Astrocyte of the cerebellum (primary cell): ENCODE measurements around the gene KRTAP12-1.

Experiments
- DNase-seq: peaks from one replicate; pipeline ENCODE4 v3.0.0-alpha.2; 2011; ENCODE audit warnings: low read depth
- H3K4me3 ChIP-seq: 2 replicates; pipeline ENCODE4 v1.5.1; 2011; ENCODE audit warnings: mild to moderate bottlenecking, low read depth, low read length, moderate library complexity
- CTCF ChIP-seq: IDR thresholded peaks from 2 replicates; pipeline ENCODE4 v1.5.1; 2012; ENCODE audit warnings: low read length, low read depth, moderate library complexity, mild to moderate bottlenecking; ENCODE audit errors: missing control alignments
- in situ Hi-C: cut with HindIII; loops from 2 replicates; pipeline ENCODE4 v1.10.0; 2017; ENCODE audit warnings: low sequenced_read_pairs

The KRTAP12-1 gene

DNA sequence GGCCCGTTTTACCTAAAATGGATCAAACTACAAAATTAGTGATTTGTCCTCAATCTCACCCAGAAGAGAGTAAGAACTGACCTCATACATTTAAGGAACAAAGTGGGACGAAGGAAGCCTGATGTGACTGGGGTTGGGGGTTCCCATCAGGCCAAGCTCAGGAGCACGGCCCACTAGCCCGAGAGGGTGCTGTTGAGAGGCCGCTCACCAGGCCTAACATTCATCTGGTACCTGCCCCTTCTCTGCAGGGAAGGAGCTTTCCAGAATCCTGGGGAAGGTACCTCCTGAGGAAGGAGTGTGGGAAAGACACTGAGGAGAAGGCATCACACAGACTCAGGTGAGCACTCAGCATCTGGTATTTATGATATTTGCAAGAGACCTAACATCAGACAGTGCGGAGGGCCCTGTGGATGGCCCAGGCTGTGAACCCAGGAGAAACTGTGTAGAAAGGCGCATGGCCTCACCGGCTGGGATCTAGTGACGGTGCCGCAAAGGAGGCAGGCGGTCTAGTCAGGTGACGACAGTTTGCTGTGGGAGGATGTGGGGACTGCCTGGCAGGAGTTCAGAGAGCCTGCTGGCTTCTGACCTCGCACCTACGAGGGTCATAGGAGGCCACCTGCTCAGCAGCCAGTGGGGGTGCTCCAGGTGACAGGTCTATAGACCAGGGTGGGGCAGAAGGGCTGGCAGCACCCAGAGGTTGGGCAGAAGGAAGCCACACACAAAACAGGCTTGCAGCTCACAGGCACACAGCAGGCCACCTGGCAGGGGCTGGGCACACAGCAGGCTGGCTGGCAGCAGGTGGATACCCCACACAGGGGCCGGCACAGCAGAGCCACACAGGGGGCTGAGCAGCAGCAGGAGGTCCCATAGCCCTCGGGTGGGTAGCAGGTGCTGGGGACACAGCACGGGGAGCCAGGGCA lies 28.0 kb downstream of the KRTAP12-1 start:
- TF ChIP-seq CTCF: no peak
- in situ Hi-C loops: no loop called here

GRCh38 chr21:44653123-44653522 lies 28.8 kb downstream of the KRTAP12-1 start:
- in situ Hi-C loops: no loop called here
- no peak for TF ChIP-seq CTCF
- no peak overlapping the region for H3K4me3 ChIP-seq
- DNase-seq: no peak

More for the DNA sequence above, 28.0 kb downstream of the KRTAP12-1 start:
- H3K4me3 ChIP-seq: no peak overlapping the region
- no peak for DNase-seq

DNA sequence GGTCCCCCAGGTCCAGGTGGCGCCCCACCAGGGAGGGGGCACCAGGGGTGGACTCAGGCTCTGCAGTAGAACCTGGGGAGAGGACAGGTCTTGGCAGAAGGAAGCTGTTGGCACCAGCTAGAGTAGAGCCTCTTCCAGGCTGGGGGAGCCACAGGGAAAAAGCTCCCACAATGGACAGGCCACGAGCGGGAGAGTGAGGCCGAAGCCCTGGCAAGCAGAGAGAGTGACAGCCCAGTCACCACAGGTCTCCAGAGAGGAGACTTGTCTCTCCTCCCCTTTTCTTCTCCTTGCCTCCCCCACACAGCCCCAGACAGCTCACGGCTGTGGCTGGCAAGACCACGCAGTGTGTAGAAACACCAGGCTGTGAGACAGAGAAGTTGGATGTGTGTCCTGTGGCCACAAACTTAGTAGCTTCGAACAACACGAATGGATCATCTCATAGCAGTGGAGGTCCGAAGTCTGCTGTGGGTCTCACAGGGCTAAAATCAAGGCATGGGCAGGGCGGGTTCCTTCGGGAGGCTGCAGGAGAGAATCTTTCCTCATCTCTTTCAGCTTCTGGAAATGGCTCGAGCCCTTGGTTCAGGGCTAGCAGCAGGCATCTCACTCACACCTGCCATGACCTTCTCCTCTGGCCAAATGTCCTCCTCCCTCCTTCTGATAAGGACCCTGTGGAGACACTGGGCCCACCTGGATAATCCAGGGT lies 30.8 kb downstream of the KRTAP12-1 start:
- TF ChIP-seq CTCF: no peak
- no peak overlapping the region for H3K4me3 ChIP-seq
- DNase-seq: no peak
- in situ Hi-C loops: no loop called here

DNA sequence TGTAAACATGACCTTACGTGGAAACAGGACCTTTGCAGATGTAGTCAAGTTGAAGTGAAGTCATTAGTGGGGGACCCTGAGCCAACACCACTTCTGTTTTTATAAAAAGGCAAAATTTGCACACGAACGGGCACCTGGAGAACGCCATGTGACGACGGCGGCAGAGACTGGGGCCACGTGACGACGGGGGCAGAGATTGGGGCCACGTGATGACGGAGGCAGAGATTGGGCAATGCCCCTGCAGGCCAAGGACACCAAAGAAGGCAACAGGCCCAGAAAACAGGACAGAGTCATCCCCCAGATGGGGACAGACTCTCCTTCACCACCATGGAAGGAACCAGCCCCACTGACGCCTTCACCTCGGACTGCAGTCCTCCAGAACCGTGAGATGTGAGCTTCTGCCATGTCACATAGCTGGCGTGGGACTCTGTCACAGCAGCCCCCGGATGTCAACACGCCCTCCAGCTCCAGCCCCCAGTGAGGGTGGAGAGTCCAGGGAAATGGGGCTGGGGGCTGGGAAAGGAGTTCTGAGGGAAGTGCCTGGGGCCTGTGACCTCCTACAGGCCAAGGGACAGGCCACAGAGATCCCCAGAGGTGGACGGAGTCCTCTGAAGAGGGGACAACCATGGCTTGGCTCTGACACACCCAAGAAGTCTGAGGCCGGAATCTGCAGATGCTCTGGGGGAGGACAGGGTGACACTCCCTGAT lies 31.5 kb downstream of the KRTAP12-1 start:
- no peak overlapping the region for H3K4me3 ChIP-seq
- TF ChIP-seq CTCF: no peak
- DNase-seq: no peak
- in situ Hi-C loops: no loop called here

DNA sequence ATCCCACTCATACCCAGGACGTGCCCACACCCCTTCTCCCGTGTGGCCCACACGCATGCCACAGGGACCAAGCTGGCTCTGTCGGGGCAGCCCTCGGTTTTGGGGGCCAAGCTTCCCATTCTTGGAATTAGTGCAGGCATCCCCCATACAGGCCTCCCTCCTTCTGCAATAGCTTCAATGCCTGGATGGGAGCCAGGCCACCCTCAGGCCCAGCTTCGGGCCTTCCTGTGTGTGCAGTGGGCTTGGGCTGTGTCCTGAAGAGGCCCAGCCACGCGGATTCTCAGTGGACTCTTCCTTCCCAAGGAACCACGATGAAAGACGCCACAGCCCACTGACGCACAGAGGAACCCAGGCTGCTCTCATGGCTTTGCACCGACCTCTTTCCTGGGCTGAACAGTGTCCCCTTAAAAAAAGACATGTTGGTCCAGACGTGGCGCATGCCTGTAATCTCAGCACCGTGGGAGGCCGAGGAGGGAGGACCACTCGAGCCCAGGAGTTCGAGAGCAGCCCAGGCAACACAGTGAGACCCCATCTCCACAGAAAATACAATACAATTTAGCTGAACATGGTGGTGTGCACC lies 32.4 kb downstream of the KRTAP12-1 start:
- DNase-seq: no peak
- TF ChIP-seq CTCF: no peak
- no peak overlapping the region for H3K4me3 ChIP-seq
- in situ Hi-C loops: loop anchor here (5.0 kb wide), 1 partner anchor 43 kb away; no protein-coding TSS in a partner anchor

DNA sequence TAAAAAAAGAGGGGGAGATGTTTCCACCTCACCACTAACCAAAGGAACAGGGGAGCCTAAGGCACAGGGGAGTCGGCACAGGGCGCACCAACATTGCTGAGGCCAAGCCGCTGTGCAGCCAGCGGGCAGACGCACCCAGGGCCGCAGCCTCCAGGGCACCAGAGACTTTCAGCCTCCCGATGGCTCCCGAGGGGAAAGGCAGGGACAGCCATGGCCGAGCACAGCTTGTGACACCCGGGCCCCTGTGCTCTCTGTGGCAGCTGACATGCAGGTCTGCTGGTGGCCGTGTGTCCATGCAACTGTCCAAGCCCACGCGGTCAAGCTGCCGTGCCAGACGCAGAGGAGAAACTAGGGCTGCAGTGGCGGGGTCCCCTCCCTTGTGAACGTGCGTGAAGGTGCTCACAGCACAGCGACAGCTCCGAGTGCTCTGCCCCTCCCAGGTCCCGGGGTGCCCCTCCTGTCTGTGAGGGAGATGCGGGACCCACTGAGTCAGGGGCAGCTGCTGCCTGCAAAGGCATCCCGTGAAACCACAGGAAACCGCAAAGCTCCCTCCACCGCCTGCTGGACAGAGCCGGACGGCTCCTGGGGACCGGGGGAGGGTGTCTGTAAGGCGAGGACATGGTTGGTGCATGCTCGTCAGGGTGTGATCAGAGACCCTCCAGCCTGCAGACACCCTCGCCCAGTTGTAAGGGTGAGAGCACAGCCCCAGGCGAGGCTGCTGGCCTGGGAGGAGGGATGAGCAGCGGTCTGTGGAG lies 33.2 kb downstream of the KRTAP12-1 start:
- DNase-seq: no peak
- in situ Hi-C loops: loop anchor here (5.0 kb wide), 1 partner anchor 44 kb away; no protein-coding TSS in a partner anchor
- no peak for TF ChIP-seq CTCF
- H3K4me3 ChIP-seq: no peak overlapping the region
